IPS-11a (cell line): ENCODE results near the gene MAP1B.

ENCODE experiments used
- H3K4me3 ChIP-seq: one replicate; pipeline ENCODE4 v1.5.1; 2013; ENCODE audit warnings: low read depth, low read length, control low read depth

MAP1B gene

DNA sequence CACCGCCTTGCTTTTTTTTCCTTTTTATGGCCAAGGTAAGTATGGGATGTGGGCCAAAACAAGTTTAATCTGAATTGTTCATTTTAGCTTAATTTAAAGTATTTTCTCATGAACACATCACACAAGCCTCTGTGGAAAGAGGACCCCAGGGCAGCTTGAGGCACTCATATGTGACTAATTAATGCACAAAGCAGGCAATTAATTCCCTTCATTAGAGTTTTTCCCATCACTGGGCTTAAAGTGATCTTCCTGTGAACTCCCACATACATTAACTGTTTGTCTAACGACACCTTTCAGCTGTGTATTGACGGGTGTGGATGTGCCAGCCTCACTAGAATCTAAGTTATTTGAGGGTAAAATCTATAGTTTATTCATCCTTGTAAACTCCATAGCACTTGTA, 109.5 kb downstream of the MAP1B start:
- H3K4me3 ChIP-seq, result no peak overlapping the region

DNA sequence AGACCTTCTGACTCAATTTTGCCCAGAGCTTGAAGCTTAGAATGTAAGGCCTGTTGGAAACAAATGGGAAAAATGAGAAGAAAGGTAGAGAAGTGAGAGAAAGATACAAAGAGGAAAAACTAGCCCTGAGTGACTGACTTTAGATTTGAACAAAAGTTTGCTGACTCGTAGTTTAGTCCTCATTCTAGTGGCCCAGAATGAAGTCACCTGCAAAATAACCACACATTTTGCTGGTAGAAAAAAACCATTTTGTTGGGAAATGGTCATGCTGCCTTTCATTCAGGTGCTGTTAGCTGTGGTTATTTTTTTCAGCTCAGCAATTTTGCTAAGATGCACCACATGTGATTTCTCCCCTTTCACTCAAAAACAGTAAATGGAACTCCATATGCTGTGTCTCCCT, 113.8 kb downstream of the MAP1B start:
- H3K4me3 ChIP-seq, result no peak overlapping the region

GRCh38 chr5:72221541-72221940, 114.3 kb downstream of the MAP1B start:
- no peak overlapping the region for H3K4me3 ChIP-seq

GRCh38 chr5:72222521-72222920, 115.2 kb downstream of the MAP1B start:
- H3K4me3 ChIP-seq, result no peak overlapping the region

DNA sequence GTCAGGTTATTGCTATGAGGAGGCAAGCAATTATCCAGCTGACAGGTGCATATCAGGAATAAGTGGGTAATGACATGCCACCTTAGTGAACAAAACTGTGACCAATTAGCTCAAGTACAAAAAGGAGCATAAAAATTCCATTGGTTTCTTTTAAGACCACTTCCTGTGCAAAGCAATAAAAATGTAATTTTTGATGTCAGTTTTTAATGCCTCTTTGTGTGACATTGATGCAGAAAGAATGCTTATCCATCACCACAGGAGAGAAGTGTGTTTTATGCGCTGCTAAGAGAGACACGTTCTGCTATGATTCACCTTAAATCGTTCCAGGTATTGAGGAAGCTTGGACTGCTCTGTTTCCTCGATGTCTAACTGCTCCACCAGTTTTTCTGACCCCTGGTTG, 116.1 kb downstream of the MAP1B start:
- H3K4me3 ChIP-seq, result no peak overlapping the region

GRCh38 chr5:72224946-72225463, 117.7 kb downstream of the MAP1B start:
- H3K4me3 ChIP-seq, result no peak overlapping the region

- H3K4me3 ChIP-seq, result no peak overlapping the region
Measured at GRCh38 chr5:72225741-72226140, 118.5 kb downstream of the MAP1B start.

DNA sequence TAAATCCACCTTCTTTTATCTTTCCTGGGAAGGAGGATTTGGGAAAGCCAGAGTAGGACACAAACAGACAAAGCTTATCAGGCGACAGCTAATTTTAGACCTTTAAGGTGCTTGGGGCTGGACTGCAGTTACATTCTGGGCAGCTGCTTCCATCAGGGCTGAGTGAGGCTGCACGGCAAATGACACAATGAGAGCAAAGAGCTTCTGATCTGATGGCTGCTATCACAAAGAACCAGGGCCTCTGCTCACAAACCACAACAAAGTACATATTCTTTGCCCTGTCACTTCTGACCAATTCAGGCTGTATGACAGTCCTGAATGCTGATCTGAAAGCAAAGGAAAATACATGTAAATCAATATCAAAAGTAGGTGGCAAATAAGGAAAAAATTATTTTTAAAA, 119.7 kb downstream of the MAP1B start:
- no peak overlapping the region for H3K4me3 ChIP-seq

GRCh38 chr5:72228960-72229359, 121.7 kb downstream of the MAP1B start:
- no peak overlapping the region for H3K4me3 ChIP-seq

GRCh38 chr5:72231991-72232703, 124.9 kb downstream of the MAP1B start:
- H3K4me3 ChIP-seq, result no peak overlapping the region

DNA sequence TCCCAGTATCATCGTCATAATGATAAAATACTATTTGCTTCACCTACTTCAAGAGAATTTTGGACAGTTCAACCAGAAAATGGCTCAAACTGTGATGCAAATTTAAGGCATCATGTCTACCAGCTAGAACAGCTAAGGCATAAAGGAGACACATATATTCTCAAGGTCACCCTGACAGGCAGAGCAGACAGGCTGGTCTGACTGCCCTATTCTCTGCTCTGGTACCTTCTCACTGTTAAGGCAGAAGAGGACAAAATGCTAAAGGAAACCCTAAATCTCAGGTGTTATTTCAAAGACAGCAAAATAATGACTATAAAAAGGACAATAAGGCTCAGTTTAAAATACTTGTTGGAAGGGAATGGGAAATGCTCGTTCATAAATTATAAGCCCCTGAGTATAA, 125.6 kb downstream of the MAP1B start:
- H3K4me3 ChIP-seq, result no peak overlapping the region

GRCh38 chr5:72233835-72234234, 126.6 kb downstream of the MAP1B start:
- no peak overlapping the region for H3K4me3 ChIP-seq

GRCh38 chr5:72234265-72234700, 127.0 kb downstream of the MAP1B start:
- H3K4me3 ChIP-seq, result no peak overlapping the region

- no peak overlapping the region for H3K4me3 ChIP-seq
Measured at GRCh38 chr5:72234868-72235267, 127.6 kb downstream of the MAP1B start.

DNA sequence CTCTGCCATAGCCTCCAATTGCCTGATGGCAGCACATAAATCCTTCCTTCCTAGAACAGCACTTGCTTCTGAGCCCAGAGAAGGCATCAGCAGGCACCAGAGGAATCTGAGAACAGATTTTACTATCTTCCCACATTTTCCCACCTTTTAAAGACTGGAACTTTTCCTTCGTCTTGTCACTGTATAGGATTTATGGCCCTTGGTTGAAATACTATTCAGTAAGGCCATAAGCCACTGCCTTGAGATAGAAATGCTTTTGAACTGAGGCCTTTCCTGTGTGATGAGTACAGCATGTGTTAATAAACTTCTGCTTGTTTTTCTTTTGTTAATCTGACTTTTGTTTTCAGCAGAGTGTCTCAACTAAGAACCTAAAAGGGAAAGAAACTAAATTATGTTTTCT, 128.4 kb downstream of the MAP1B start:
- H3K4me3 ChIP-seq, result no peak overlapping the region

GRCh38 chr5:72237415-72237814, 130.1 kb downstream of the MAP1B start:
- H3K4me3 ChIP-seq, result no peak overlapping the region

DNA sequence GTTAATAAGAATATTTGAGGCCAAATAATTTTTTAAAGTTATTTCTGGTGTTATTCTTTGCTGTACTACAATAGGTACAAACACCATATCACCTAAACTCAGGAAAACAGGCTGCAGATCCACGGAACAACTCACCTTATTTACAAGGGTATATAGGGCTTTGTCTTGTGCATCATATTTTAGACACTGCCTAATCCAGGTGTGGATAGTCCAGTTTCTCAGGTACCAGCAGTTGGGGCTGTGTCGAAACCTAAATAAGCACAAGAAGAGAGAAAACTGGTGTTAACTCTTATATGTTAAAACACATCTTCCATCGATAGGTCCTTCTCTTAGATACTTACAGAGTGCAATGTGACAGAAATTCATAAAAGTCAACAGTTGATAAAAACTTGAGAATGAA, 130.6 kb downstream of the MAP1B start:
- no peak overlapping the region for H3K4me3 ChIP-seq

GRCh38 chr5:72238712-72239445, 131.6 kb downstream of the MAP1B start:
- no peak overlapping the region for H3K4me3 ChIP-seq

DNA sequence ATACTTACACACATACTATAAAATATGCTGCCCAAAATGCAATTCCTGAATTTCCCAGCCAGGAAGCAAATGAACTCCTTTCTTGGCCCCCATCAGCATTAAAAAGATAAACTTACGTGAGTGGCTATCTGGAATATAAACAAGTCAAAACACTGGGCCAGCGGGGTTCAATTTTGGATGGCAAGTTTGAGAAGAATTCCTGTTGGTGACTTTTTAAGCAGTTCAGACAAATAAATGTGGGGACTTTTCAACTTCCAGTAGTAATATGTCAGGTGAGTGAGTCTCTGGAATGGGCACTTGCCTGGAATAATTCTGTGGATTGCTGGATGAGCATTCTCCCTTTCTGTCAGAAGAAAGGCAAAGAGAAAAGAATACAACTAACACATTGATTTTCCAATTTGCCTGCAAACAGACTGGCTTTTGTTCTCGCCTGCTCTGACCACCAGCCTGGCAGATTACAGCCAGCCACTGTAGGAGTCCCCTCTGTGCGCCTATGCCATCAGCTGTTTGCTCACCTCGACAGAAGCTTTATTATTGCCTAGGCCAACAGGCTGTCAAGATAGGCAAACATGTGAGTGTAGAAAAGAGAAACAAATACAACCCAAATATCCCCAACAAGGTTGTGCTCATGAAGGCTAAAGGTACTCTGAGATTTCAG, 134.2 kb downstream of the MAP1B start:
- H3K4me3 ChIP-seq, result no peak overlapping the region

DNA sequence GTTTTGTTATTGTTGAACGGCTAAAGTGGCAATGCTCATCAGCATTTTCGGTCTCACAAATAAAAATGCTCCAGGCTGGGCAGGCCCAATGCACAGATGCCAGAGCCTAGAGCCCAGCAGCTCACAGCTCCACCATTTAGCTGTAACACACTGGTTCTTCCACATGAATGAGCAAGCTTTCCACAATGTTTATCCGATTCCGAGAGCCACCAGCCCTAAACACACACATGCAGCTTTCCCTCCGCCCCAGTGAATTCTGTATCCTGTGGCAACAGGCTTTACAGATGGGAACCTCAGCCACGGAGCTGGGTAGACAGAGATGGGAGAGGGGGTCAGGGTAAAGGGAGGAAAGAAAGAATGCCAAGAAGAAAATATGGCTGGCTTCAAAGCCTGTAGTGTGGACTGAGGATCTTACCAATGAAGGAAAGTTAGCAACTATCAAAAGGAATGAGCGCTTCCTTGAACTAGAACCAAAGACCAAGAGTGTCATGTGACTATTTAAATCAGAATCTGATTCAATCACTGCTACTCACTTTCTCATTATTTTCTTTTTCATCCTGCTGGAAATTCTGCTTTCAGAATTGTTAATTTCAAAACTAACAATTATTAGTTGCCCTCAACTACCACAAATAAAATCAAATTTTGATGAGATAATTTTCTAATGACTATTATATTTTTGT, 135.7 kb downstream of the MAP1B start:
- no peak overlapping the region for H3K4me3 ChIP-seq

DNA sequence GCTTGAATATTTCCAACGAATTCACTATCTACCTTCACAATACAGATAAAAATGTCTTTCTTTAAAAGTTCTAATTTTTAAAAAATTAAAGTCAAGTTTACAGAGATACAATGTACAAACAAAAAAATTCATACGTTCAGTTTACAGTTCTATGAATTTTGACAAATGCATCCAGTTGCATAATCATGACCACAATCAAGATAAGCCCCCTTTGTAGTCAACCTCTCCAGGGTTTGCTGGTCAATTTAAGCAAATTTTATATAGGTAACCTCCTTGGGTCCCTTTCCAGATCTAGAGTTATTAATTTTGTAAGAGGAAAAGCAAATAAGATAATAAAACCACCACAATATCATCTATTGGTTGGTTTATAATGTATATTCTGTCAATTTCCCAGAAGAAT, 136.4 kb downstream of the MAP1B start:
- H3K4me3 ChIP-seq, result no peak overlapping the region
